WTC11 (cell line): ENCODE measurements around the gene CFAP221. TPM values are rescaled to one million over a fixed set of nuclear protein-coding genes. Genes with fewer than 3 reads are reported as not detected.

Experiments used
- ATAC-seq: fragments of 200-7000 bp; cut with Tn5 transposase; 2 replicates; pipeline ENCODE4 v1.10.0; 2021; ENCODE audit warnings: mild to moderate bottlenecking, moderate library complexity
- CTCF ChIA-PET: fragments of 300-600 bp; sonication (Branson Sonifier 250); formaldehyde crosslinking; loops from one replicate; lab custom pipeline; 2021; ENCODE audit warnings: antibody characterized with exemption; lab: Charles Lee
- POLR2A ChIA-PET: fragments of 350-600 bp; sonication (Branson Sonifier 250); formaldehyde crosslinking; loops from one replicate; lab custom pipeline; 2021; ENCODE audit warnings: antibody characterized with exemption; lab: Charles Lee
- DNase-seq: peaks from one replicate; pipeline ENCODE4 v3.0.0; 2021; ENCODE audit warnings: low spot score
- H3K27ac Mint-ChIP-seq: 2 replicates; pipeline ENCODE4 v1.8.0; 2021; ENCODE audit warnings: mixed read lengths
- H3K27me3 Mint-ChIP-seq: 2 replicates; pipeline ENCODE4 v1.8.0; 2021; ENCODE audit warnings: low read depth, mild to moderate bottlenecking, moderate library complexity, mixed read lengths
- H3K36me3 Mint-ChIP-seq: 2 replicates; pipeline ENCODE4 v1.8.0; 2021; ENCODE audit warnings: mixed read lengths
- H3K4me1 Mint-ChIP-seq: 2 replicates; pipeline ENCODE4 v1.8.0; 2022; ENCODE audit warnings: mixed read lengths
- H3K4me3 Mint-ChIP-seq: 2 replicates; pipeline ENCODE4 v1.8.0; 2021; ENCODE audit warnings: mild to moderate bottlenecking, moderate library complexity, mixed read lengths
- H3K9me3 Mint-ChIP-seq: 2 replicates; pipeline ENCODE4 v1.8.0; 2021; ENCODE audit warnings: mixed read lengths
- ARID4B ChIP-seq: sonication (generic); formaldehyde crosslinking; IDR thresholded peaks from 2 replicates; pipeline ENCODE4 v1.8.0; 2023; ENCODE audit warnings: missing genetic modification reagents, mild to moderate bottlenecking, borderline replicate concordance
- CTCF ChIP-seq: fragments of 200-600 bp; IDR thresholded peaks from 2 replicates; pipeline ENCODE4 v1.8.0; 2022; ENCODE audit warnings: antibody characterized with exemption
- HMGXB4 ChIP-seq: sonication (generic); formaldehyde crosslinking; IDR thresholded peaks from 2 replicates; pipeline ENCODE4 v1.8.1; 2023; ENCODE audit warnings: mild to moderate bottlenecking, moderate library complexity, missing genetic modification reagents
- IRF1 ChIP-seq: sonication (generic); formaldehyde crosslinking; IDR thresholded peaks from 2 replicates; pipeline ENCODE4 v1.8.0; 2023; ENCODE audit warnings: missing genetic modification reagents
- JAZF1 ChIP-seq: fragments of 250-450 bp; sonication (Bioruptor Pico); IDR thresholded peaks from 2 replicates; pipeline ENCODE4 v1.9.0; 2021; ENCODE audit warnings: moderate library complexity, mild to moderate bottlenecking, inconsistent platforms
- NFE2L1 ChIP-seq: sonication (generic); formaldehyde crosslinking; IDR thresholded peaks from 2 replicates; pipeline ENCODE4 v1.8.1; 2023; ENCODE audit warnings: missing genetic modification reagents
- NR1H2 ChIP-seq: sonication (generic); formaldehyde crosslinking; IDR thresholded peaks from 2 replicates; pipeline ENCODE4 v1.9.0; 2021; ENCODE audit warnings: mild to moderate bottlenecking, moderate library complexity, missing genetic modification reagents
- NR2C2 ChIP-seq: sonication (generic); formaldehyde crosslinking; IDR thresholded peaks from 2 replicates; pipeline ENCODE4 v1.8.0; 2022; ENCODE audit warnings: mild to moderate bottlenecking, missing genetic modification reagents
- PRRX2 ChIP-seq: fragments of 250-450 bp; sonication (Bioruptor Pico); IDR thresholded peaks from 2 replicates; pipeline ENCODE4 v1.8.0; 2021; ENCODE audit warnings: mild to moderate bottlenecking
- SMAD4 ChIP-seq: sonication (generic); formaldehyde crosslinking; IDR thresholded peaks from 2 replicates; pipeline ENCODE4 v1.8.0; 2022; ENCODE audit warnings: mild to moderate bottlenecking, missing genetic modification reagents
- SP1 ChIP-seq: sonication (generic); formaldehyde crosslinking; conservative IDR thresholded peaks from 2 replicates; pipeline ENCODE4 v1.8.1; 2022; ENCODE audit warnings: missing genetic modification reagents
- TEAD4 ChIP-seq: sonication (generic); formaldehyde crosslinking; IDR thresholded peaks from 2 replicates; pipeline ENCODE4 v1.8.0; 2022; ENCODE audit warnings: mild to moderate bottlenecking, missing genetic modification reagents
- TP53 ChIP-seq: sonication (generic); formaldehyde crosslinking; IDR thresholded peaks from 2 replicates; pipeline ENCODE4 v1.8.1; 2023; ENCODE audit warnings: mild to moderate bottlenecking, missing genetic modification reagents
- ZBTB21 ChIP-seq: sonication (generic); formaldehyde crosslinking; IDR thresholded peaks from 2 replicates; pipeline ENCODE4 v1.8.1; 2023; ENCODE audit warnings: mild to moderate bottlenecking, missing genetic modification reagents, borderline replicate concordance
- ZNF281 ChIP-seq: sonication (generic); formaldehyde crosslinking; IDR thresholded peaks from 2 replicates; pipeline ENCODE4 v1.8.0; 2023; ENCODE audit warnings: mild to moderate bottlenecking, missing genetic modification reagents
- ZNF317 ChIP-seq: sonication (generic); formaldehyde crosslinking; IDR thresholded peaks from 2 replicates; pipeline ENCODE4 v1.8.1; 2023; ENCODE audit warnings: low read depth, mild to moderate bottlenecking, moderate library complexity, missing genetic modification reagents, borderline replicate concordance
- ZNF512 ChIP-seq: sonication (generic); formaldehyde crosslinking; IDR thresholded peaks from 2 replicates; pipeline ENCODE4 v1.8.1; 2022; ENCODE audit warnings: missing genetic modification reagents, borderline replicate concordance
- ZNF532 ChIP-seq: fragments of 250-450 bp; sonication (Bioruptor Pico); IDR thresholded peaks from 2 replicates; pipeline ENCODE4 v1.9.0; 2021; ENCODE audit warnings: mild to moderate bottlenecking, borderline replicate concordance
- ZNF671 ChIP-seq: fragments of 250-450 bp; sonication (Bioruptor Pico); IDR thresholded peaks from 2 replicates; pipeline ENCODE4 v1.8.0; 2021; ENCODE audit warnings: mild to moderate bottlenecking
- total RNA-seq: library from RNA; stranded (reverse); gene quantifications from 3 replicates; pipeline ENCODE4 v1.2.3, GENCODE V29; 2021

Gene CFAP221
- total RNA-seq, 1 experiment from 2014 or later, result 0.35 TPM

GRCh38 chr2:119679846-119680245 lies 135.6 kb downstream of the CFAP221 start:
- peaks cover 22% of the 10 kb centered on the region for H3K36me3 Mint-ChIP-seq
- 0 out of 2 replicates have a peak overlapping the region, but pooled peaks have one; percentile 47 for H3K27ac Mint-ChIP-seq
- no peaks in the 10 kb centered on the region; the same call in 1 of the 2 replicates for H3K27me3 Mint-ChIP-seq
- H3K4me1 Mint-ChIP-seq, result peaks cover 49% of the 10 kb centered on the region
- peak overlapping the region; percentile 87 for H3K4me3 Mint-ChIP-seq
- no peaks in the 10 kb centered on the region for H3K9me3 Mint-ChIP-seq
- ChIA-PET POLR2A (no interaction called here), CTCF (interaction anchor here (1.4 kb wide), 1 partner anchor 495 kb away, joined by 3 read pairs; no protein-coding TSS in a partner anchor)
- no peak for DNase-seq
- ATAC-seq, result no peak
- TF ChIP-seq ZNF281 (CRISPR knock-in tag) (no peak), ZNF317 (CRISPR knock-in tag) (no peak), PRRX2 (CRISPR knock-in tag) (no peak), NR2C2 (CRISPR knock-in tag) (no peak), NR1H2 (CRISPR knock-in tag) (no peak), HMGXB4 (CRISPR knock-in tag) (no peak), TP53 (CRISPR knock-in tag) (no peak), TEAD4 (CRISPR knock-in tag) (no peak), ARID4B (no peak), NFE2L1 (CRISPR knock-in tag) (no peak), IRF1 (CRISPR knock-in tag) (no peak), SP1 (CRISPR knock-in tag) (no peak), JAZF1 (CRISPR knock-in tag) (no peak), ZBTB21 (CRISPR knock-in tag) (no peak), ZNF532 (no peak), SMAD4 (CRISPR knock-in tag) (no peak), CTCF (no peak), ZNF512 (no peak), ZNF671 (CRISPR knock-in tag) (no peak)
